ENCODE measurements around the gene COLEC11. TPM values are rescaled to one million over a fixed set of nuclear protein-coding genes. Genes with fewer than 3 reads are reported as not detected.
"Not testable (repeated sequence)": the region's sequence is repeated elsewhere in the genome, so short reads cannot be mapped to it uniquely, and the experiment has no call there.

Gene COLEC11
- total RNA-seq, 4 donors from 2014 or later, result 0.34 to 0.84 (median 0.59) TPM; not detected in 1

DNA sequence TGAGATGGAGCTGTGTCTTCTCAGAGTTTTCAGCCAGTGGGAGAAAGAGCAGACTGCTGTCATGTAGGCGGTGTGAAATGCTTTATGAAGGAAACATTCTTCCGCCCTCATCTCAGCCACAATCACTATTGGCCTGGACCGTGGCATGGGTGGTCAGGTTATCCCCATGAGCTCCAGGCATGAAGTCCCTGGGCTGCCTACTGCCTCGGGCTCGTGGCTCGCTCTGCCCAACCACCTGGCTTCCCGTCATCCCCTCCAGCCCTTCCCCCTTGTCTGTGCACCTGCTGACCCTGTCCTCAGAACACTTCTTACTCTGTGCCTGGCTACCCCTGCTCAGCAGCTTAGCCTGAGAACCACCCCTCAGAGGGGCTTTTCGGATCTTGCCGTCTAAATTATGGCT is 15.5 kb downstream of the COLEC11 start:
- TF ChIP-seq POLR2A (IDR thresholded peaks at IDR 0.05), result no peak
- no peak for TF ChIP-seq CTCF (IDR thresholded peaks at IDR 0.05)
- WGBS, 2 donors, result 83 to 85% methylated on average over 9 of the region's 9 CpGs

DNA sequence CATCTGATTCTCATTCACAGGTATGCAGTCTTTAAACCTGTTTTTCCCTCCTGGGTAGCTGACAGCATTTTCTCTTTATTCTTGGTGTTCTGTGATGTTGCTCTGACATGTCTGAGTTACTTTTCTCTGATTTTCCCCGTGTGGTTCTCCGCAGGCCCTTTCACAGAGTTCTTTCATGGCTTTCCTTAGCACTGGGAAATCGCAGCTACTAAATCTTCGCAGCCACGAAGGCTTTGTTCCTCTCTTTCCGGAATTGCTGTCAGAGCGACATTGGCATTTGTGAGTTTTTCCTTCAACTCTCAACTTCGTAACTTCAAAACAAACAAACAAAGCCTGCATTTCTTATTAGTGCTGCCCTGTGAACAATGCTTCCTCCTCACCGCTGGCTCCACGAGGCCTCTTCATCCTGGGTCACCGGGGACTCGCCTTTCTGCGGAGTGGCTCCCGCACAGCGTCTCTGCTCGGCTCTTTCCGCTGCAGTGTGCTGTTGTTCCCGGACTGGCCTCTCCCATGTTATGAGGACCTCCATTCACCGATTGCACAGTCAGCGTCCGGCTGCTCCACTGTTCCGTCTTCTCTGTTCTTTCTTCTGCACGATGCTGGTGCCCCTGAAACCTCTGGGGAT is 16.1 kb downstream of the COLEC11 start:
- TF ChIP-seq CTCF (IDR thresholded peaks at IDR 0.05) (no peak), POLR2A (IDR thresholded peaks at IDR 0.05) (no peak)
- WGBS, 2 donors, result 76 to 78% methylated on average over 23 of the region's 23 CpGs
- DNase-seq (ENCODE audit: low spot score in 2 of 2), result peak in 1 of 2 donors; percentile 43
- intact Hi-C loops (cut with DNase I; ENCODE audit: low total_unique reads), result no loop called here
- H3K4me3 ChIP-seq (ENCODE audit: low read depth, poor library complexity, severe bottlenecking), result no peak overlapping the region

More for the DNA sequence above, 15.5 kb downstream of the COLEC11 start:
- no peak overlapping the region for H3K4me3 ChIP-seq (ENCODE audit: low read depth, poor library complexity, severe bottlenecking)
- peak in 1 of 2 donors; percentile 70 for DNase-seq (ENCODE audit: low spot score in 2 of 2)
- intact Hi-C loops (cut with DNase I; ENCODE audit: low total_unique reads), result no loop called here

- 75 to 80% methylated on average over 11 of the region's 11 CpGs for WGBS, 2 donors
- intact Hi-C loops (cut with DNase I; ENCODE audit: low total_unique reads), result no loop called here
- TF ChIP-seq POLR2A (IDR thresholded peaks at IDR 0.05) (no peak), CTCF (IDR thresholded peaks at IDR 0.05) (no peak)
- DNase-seq (ENCODE audit: low spot score in 2 of 2), result peak in 1 of 2 donors; percentile 39
- no peak overlapping the region for H3K4me3 ChIP-seq (ENCODE audit: low read depth, poor library complexity, severe bottlenecking)
Observed at GRCh38 chr2:3611589-3611988, 16.7 kb downstream of the COLEC11 start.

DNA sequence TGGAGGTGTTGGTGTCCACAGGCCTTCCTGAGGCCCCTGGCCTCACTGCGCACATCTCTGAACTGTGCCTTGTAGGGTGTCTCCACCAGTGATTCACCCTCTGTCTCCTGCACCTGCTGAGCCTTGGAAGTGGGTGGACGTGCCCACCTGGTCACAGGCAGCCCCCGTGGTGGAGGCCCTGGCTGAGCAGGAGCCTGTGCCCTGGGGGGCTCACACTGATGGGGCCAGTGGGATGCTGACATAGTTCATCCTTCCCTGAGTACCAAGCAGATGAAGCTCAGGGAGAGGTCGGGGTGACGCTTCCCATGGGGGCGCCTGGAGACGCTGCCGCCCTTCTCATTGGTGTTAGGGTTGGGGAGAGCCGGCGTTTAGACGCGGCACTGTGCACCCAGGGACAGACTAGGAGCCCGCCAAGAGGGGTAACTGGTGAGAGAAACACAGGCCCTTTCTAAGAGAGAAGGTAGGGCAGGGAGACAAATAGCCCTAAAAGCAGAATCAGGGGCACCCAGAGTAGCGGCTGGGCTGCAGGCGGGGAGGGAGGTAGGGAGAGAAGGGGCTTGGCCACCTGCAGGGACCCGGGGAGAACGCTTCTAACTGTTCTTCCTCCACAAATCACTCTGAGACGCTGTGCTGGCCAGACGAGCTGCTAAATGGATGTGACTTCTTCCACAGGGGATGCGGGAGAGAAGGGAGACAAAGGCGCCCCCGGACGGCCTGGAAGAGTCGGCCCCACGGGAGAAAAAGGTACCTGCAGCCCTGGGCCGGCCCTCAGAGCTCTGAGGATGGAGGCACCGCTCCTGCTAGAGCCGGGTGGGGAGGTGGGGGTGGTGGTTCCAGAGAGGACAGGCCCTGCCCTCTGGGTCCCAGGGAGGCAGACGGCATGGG is 18.0 kb downstream of the COLEC11 start:
- TF ChIP-seq CTCF (IDR thresholded peaks at IDR 0.05) (no peak), POLR2A (IDR thresholded peaks at IDR 0.05) (no peak)
- intact Hi-C loops (cut with DNase I; ENCODE audit: low total_unique reads), result no loop called here
- WGBS, 2 donors, result 86 to 88% methylated on average over 25 to 29 of the region's 29 CpGs
- DNase-seq (ENCODE audit: low spot score in 2 of 2), result peak in 1 of 2 donors; percentile 70
- H3K4me3 ChIP-seq (ENCODE audit: low read depth, poor library complexity, severe bottlenecking), result no peak overlapping the region

GRCh38 chr2:3613524-3613905 is 18.6 kb downstream of the COLEC11 start:
- peak in 1 of 2 donors; percentile 70 for DNase-seq (ENCODE audit: low spot score in 2 of 2)
- WGBS, 2 donors, result 91 to 96% methylated on average over 12 of the region's 12 CpGs
- no peak overlapping the region for H3K4me3 ChIP-seq (ENCODE audit: low read depth, poor library complexity, severe bottlenecking)
- no peak for TF ChIP-seq CTCF (IDR thresholded peaks at IDR 0.05)
- no peak for TF ChIP-seq POLR2A (IDR thresholded peaks at IDR 0.05)
- intact Hi-C loops (cut with DNase I; ENCODE audit: low total_unique reads), result no loop called here

DNA sequence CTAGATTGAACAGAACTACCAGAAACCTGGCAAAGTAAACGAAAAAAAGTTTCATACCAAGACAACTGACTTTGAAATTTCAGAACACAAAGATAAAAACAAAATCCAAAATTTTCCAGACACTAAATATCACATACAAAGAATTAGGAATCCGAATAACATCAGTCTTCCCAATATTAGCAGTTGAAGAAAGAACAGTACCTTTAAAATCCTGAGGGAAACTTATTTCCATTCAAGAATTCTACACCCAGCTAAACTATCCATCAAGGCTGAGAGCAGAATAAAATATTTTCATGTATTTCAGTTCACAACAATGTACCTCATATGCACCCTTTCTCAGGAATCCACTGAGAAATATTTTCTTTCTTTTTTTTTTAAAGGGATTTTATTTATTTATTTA is 19.8 kb downstream of the COLEC11 start:
- DNase-seq (ENCODE audit: low spot score in 2 of 2); H3K4me3 ChIP-seq (ENCODE audit: low read depth, poor library complexity, severe bottlenecking); intact Hi-C loops (cut with DNase I; ENCODE audit: low total_unique reads): not testable (repeated sequence)
- 72 to 81% methylated on average over 2 of the region's 2 CpGs for WGBS, 2 donors

- 94 to 96% methylated on average over 19 to 36 of the region's 46 CpGs for WGBS, 2 donors
- intact Hi-C loops (cut with DNase I; ENCODE audit: low total_unique reads); H3K4me3 ChIP-seq (ENCODE audit: low read depth, poor library complexity, severe bottlenecking): not testable (repeated sequence)
- DNase-seq (ENCODE audit: low spot score in 2 of 2), result peak in 1 of 2 donors; percentile 34
Observed at GRCh38 chr2:3615541-3616200, 20.8 kb downstream of the COLEC11 start.

DNA sequence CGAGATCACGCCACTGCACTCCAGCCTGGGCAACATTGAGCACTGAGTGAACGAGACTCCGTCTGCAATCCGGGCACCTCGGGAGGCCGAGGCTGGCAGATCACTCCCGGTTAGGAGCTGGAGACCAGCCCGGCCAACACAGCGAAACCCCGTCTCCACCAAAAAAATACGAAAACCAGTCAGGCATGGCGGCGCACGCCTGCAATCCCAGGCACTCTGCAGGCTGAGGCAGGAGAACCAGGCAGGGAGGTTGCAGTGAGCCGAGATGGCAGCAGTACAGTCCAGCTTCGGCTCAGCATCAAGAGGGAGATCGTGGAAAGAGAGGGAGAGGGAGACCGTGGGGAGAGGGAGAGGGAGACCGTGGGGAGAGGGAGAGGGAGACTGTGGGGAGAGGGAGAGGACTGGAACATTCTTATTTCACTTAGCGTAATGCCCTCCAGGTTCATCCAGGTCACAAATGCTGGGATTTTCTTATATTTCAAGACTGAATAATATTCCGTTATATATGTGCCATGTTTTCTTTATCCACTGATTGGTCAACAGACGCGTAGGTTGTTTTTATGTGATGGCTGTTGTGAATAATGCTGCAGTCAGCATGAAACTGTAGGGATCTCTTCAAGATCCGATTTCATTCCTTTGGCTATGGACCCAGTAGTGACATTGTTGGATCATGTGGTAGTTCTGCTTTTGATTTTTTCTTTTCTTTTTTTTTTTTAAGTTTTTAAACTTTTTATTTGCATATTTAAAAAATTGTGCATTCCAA is 21.7 kb downstream of the COLEC11 start:
- H3K4me3 ChIP-seq (ENCODE audit: low read depth, poor library complexity, severe bottlenecking); intact Hi-C loops (cut with DNase I; ENCODE audit: low total_unique reads): not testable (repeated sequence)
- 95 to 96% methylated on average over 21 to 25 of the region's 25 CpGs for WGBS, 2 donors
- DNase-seq (ENCODE audit: low spot score in 2 of 2), result peak in 1 of 2 donors; percentile 29
